AG20443 (cell line): ENCODE data around the gene ACP5.

ENCODE experiments used
- DNase-seq: peaks from one replicate; pipeline ENCODE4 v3.0.0; 2012; ENCODE audit warnings: low spot score, mixed read lengths

ACP5 gene

GRCh38 chr19:11547929-11548700, 29.3 kb downstream of the ACP5 start:
- no peak for DNase-seq

GRCh38 chr19:11541238-11541637, 36.2 kb downstream of the ACP5 start:
- no peak for DNase-seq

GRCh38 chr19:11540645-11541044, 36.8 kb downstream of the ACP5 start:
- DNase-seq = no peak

GRCh38 chr19:11539495-11540365, 37.7 kb downstream of the ACP5 start:
- DNase-seq = peak; percentile 74

GRCh38 chr19:11538232-11539036, 39.0 kb downstream of the ACP5 start, which contains the start of gene CNN1:
Gene CNN1 (plus strand): TSS chr19:11538851. CDS start chr19:11538928, 77 bp downstream.
- peak; percentile 93 for DNase-seq

GRCh38 chr19:11535792-11536595, 41.5 kb downstream of the ACP5 start:
- DNase-seq = peak; percentile 99

- DNase-seq = no peak
Measured at GRCh38 chr19:11534948-11535347, 42.5 kb downstream of the ACP5 start.

- no peak for DNase-seq
Measured at GRCh38 chr19:11534538-11534937, 42.9 kb downstream of the ACP5 start.

GRCh38 chr19:11530432-11530831, 47.0 kb downstream of the ACP5 start:
- DNase-seq = peak; percentile 58

- DNase-seq = peak; percentile 97
Measured at GRCh38 chr19:11528551-11529341, 48.7 kb downstream of the ACP5 start, which contains the start of gene ECSIT. Gene ECSIT (minus strand): TSS chr19:11529134. CDS start chr19:11519170, 9,964 bp downstream.
